Right lobe of liver (tissue), 4 donors: ENCODE results near the gene WIZ.

Experiments
- CTCF ChIP-seq, 4 donors: fragments of 200-600 bp in 3 of 4; fragments of 450-650 bp in 1 of 4; IDR thresholded peaks; one replicate each; pipeline versions ENCODE4 v1.5.1 to v1.8.0; 2016 to 2022; ENCODE audit warnings: antibody characterized with exemption in 4 of 4, mild to moderate bottlenecking in 2 of 4
- POLR2A ChIP-seq: fragments of 450-650 bp; IDR thresholded peaks from one replicate; pipeline ENCODE4 v1.6.1; 2017; ENCODE audit warnings: antibody characterized with exemption, mild to moderate bottlenecking
- donor health status: DM: no; HTN: no; CAD: no.
- donor health status: DM: no; HTN: no; CAD: no.
- donor health status: DM: no; HTN: yes; CAD: no.

DNA sequence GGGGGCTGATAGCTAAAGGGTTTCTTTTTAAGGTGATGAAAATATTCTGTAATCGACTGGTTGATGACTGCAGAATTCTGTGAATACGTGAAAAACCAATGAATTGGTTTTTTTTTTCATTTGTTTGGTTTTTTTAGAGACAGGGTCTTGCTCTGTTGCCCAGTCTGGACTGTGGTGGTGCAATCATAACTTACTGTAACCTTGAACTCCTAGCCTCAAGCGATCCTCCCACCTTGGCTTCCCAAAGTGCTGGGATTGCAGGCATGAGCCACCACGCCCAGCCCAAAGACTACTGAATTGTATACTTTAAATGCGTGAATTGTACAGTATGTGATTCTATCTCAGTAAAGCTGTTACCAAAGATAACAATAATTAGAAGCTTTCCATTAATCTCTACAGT lies 55.3 kb downstream of the WIZ start:
- TF ChIP-seq CTCF (IDR thresholded peaks at IDR 0.05) = no peak
- no peak for TF ChIP-seq POLR2A
